Renal cortical epithelial cell (primary cell): Measurements from ENCODE around the gene FAM9A. TPM values are rescaled to one million over a fixed set of nuclear protein-coding genes. Genes with fewer than 3 reads are reported as not detected.
A peak's percentile ranks its signal among the peaks of the same experiment; 100 is the strongest.

Source experiments
- DNase-seq: peaks from one replicate; pipeline ENCODE4 v3.0.0-alpha.2; 2011; ENCODE audit warnings: low read depth
- total RNA-seq: library from RNA; depleted of rRNA; stranded (reverse); fragments of >200 nt; gene quantifications from 2 replicates; pipeline ENCODE4 v1.2.3, GENCODE V29; 2014

The FAM9A gene
- total RNA-seq, result not detected in 2 replicates

GRCh38 chrX:8801041-8801599 is at the start of gene FAM9A:
Gene FAM9A, minus strand, starts transcription at chrX:8801383. Its CDS starts 1,212 bp downstream, at chrX:8800171.
- no peak for DNase-seq

- DNase-seq, result no peak
Observed at GRCh38 chrX:8850478-8850877, 49.3 kb upstream of the FAM9A start.

GRCh38 chrX:8849945-8850344 is 48.8 kb upstream of the FAM9A start:
- DNase-seq, result no peak

GRCh38 chrX:8849458-8849857 is 48.3 kb upstream of the FAM9A start:
- DNase-seq, result peak; percentile 66

GRCh38 chrX:8848911-8849310 is 47.7 kb upstream of the FAM9A start:
- DNase-seq, result peak; percentile 92

- no peak for DNase-seq
Observed at GRCh38 chrX:8848441-8848840, 47.3 kb upstream of the FAM9A start.

GRCh38 chrX:8847360-8847759 is 46.2 kb upstream of the FAM9A start:
- DNase-seq, result no peak

- DNase-seq, result peak; percentile 90
Observed at GRCh38 chrX:8846266-8846665, 45.1 kb upstream of the FAM9A start.

- no peak for DNase-seq
Observed at GRCh38 chrX:8845469-8845868, 44.3 kb upstream of the FAM9A start.

- peak; percentile 71 for DNase-seq
Observed at GRCh38 chrX:8845060-8845459, 43.9 kb upstream of the FAM9A start.

GRCh38 chrX:8844157-8844556 is 43.0 kb upstream of the FAM9A start:
- no peak for DNase-seq

GRCh38 chrX:8841911-8842310 is 40.7 kb upstream of the FAM9A start:
- no peak for DNase-seq

GRCh38 chrX:8834392-8834791 is 33.2 kb upstream of the FAM9A start:
- no peak for DNase-seq

- DNase-seq, result no peak
Observed at GRCh38 chrX:8832582-8833378, 31.6 kb upstream of the FAM9A start.

GRCh38 chrX:8823698-8824097 is 22.5 kb upstream of the FAM9A start:
- peak; percentile 18 for DNase-seq

GRCh38 chrX:8822002-8822401 is 20.8 kb upstream of the FAM9A start:
- DNase-seq, result peak; percentile 28

GRCh38 chrX:8820910-8821527 is 19.8 kb upstream of the FAM9A start:
- peak; percentile 32 for DNase-seq

GRCh38 chrX:8815460-8816065 is 14.4 kb upstream of the FAM9A start:
- peak; percentile 36 for DNase-seq

- no peak for DNase-seq
Observed at GRCh38 chrX:8813036-8813435, 11.9 kb upstream of the FAM9A start.

- no peak for DNase-seq
Observed at GRCh38 chrX:8811611-8812010, 10.4 kb upstream of the FAM9A start.

GRCh38 chrX:8808661-8809060 is 7.5 kb upstream of the FAM9A start:
- no peak for DNase-seq

- no peak for DNase-seq
Observed at GRCh38 chrX:8805974-8806373, 4.8 kb upstream of the FAM9A start.

GRCh38 chrX:8805046-8805445 is 3.9 kb upstream of the FAM9A start:
- no peak for DNase-seq
